Astrocyte (in vitro differentiated cells and primary cell): ENCODE results near the gene ZNF394. TPM values are rescaled to one million over a fixed set of nuclear protein-coding genes. Genes with fewer than 3 reads are reported as not detected.

Experiments used
- DNase-seq: peaks from one replicate; pipeline ENCODE4 v3.0.0-alpha.2; 2010; ENCODE audit warnings: low read depth
- FAIRE-seq: peaks from 2 replicates; lab custom pipeline; 2011; peaks lifted over from hg19 to GRCh38; lab: Jason Lieb, UNC
- H2AFZ ChIP-seq: 2 replicates; pipeline ENCODE4 v1.6.0; 2012; ENCODE audit warnings: low read depth, low read length, inconsistent platforms
- H3K27ac ChIP-seq: 2 replicates; pipeline ENCODE4 v1.5.1; 2011; ENCODE audit warnings: low read depth, low read length, inconsistent platforms
- H3K27me3 ChIP-seq: 2 replicates; pipeline ENCODE4 v1.6.0; 2011; ENCODE audit warnings: low read length, inconsistent platforms; ENCODE audit not compliant: insufficient read depth
- H3K36me3 ChIP-seq: 2 replicates; pipeline ENCODE4 v1.5.1; 2011; ENCODE audit warnings: low read length, inconsistent platforms; ENCODE audit not compliant: insufficient read depth
- H3K4me1 ChIP-seq: 2 replicates; pipeline ENCODE4 v1.5.1; 2011; ENCODE audit warnings: low read length, inconsistent platforms; ENCODE audit not compliant: insufficient read depth
- H3K4me2 ChIP-seq: 2 replicates; pipeline ENCODE4 v1.6.0; 2012; ENCODE audit warnings: low read length, inconsistent platforms
- H3K4me3 ChIP-seq: 2 replicates; pipeline ENCODE4 v1.5.1; 2011; ENCODE audit warnings: low read depth, mild to moderate bottlenecking, low read length, inconsistent platforms; ENCODE audit not compliant: insufficient read depth
- H3K79me2 ChIP-seq: 2 replicates; pipeline ENCODE4 v1.6.0; 2012; ENCODE audit warnings: mild to moderate bottlenecking, low read length, inconsistent platforms; ENCODE audit not compliant: insufficient read depth
- H3K9ac ChIP-seq: 2 replicates; pipeline ENCODE4 v1.6.0; 2012; ENCODE audit warnings: mild to moderate bottlenecking, low read length, inconsistent platforms
- H3K9me3 ChIP-seq: 2 replicates; pipeline ENCODE4 v1.5.1; 2012; ENCODE audit warnings: low read depth, mild to moderate bottlenecking, low read length, inconsistent platforms; ENCODE audit not compliant: insufficient read depth
- H4K20me1 ChIP-seq: 2 replicates; pipeline ENCODE4 v1.6.0; 2012; ENCODE audit warnings: low read length, inconsistent platforms; ENCODE audit not compliant: insufficient read depth
- H3K27ac Mint-ChIP-seq: one replicate; pipeline ENCODE4 v1.8.0; 2021; ENCODE audit warnings: mild to moderate bottlenecking, mixed read lengths; ENCODE audit not compliant: unreplicated experiment
- H3K27me3 Mint-ChIP-seq: one replicate; pipeline ENCODE4 v1.8.0; 2021; ENCODE audit warnings: low read depth, mixed read lengths; ENCODE audit not compliant: unreplicated experiment
- H3K36me3 Mint-ChIP-seq: one replicate; pipeline ENCODE4 v1.8.0; 2021; ENCODE audit warnings: low read depth, mixed read lengths; ENCODE audit not compliant: unreplicated experiment
- H3K4me1 Mint-ChIP-seq: one replicate; pipeline ENCODE4 v1.8.0; 2021; ENCODE audit warnings: low read depth, mixed read lengths; ENCODE audit not compliant: unreplicated experiment
- H3K4me3 Mint-ChIP-seq: one replicate; pipeline ENCODE4 v1.8.0; 2021; ENCODE audit warnings: mild to moderate bottlenecking, moderate library complexity, mixed read lengths; ENCODE audit not compliant: unreplicated experiment
- H3K9me3 Mint-ChIP-seq: one replicate; pipeline ENCODE4 v1.8.0; 2021; ENCODE audit warnings: mild to moderate bottlenecking, mixed read lengths; ENCODE audit not compliant: unreplicated experiment
- EZH2 ChIP-seq: IDR thresholded peaks from 2 replicates; pipeline ENCODE4 v1.6.1; 2012; ENCODE audit warnings: mild to moderate bottlenecking, low read length, inconsistent platforms; ENCODE audit not compliant: insufficient read depth
- total RNA-seq: library from RNA; stranded (reverse); gene quantifications from 2 replicates; pipeline ENCODE4 v1.2.1, GENCODE V29; 2021
- TF ChIP-seq, protein P1 (sequence below): IDR thresholded peaks from 2 replicates; pipeline ENCODE4 v1.5.1; 2011; ENCODE audit warnings: low read depth, mild to moderate bottlenecking, inconsistent platforms, low read length, moderate library complexity; ENCODE audit not compliant: insufficient read depth

ZNF394 gene
- total RNA-seq, 1 donor from 2014 or later: 25.7 TPM

DNA sequence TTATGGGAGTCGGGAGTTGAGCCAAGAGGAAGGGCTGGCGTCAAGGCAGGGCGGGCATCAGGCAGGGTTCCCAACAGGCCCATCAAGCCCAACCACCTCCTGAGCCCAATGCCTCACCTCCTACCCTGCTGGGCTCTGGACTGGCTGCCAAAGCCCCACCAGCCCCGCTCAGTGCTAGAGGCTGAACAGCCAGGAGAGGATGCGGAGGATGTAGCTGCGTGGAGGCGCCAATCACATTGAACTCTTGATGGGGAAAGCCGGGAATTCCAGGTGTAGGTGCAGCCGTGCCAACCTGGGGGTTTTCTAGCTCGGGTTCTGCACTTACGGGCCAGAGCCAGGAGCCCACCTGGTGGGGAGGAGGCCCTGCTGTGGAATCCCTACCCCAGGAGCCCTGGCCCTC is 47.0 kb downstream of the ZNF394 start:
- H3K36me3 Mint-ChIP-seq: peaks cover 33% of the 10 kb centered on the region

GRCh38 chr7:99452541-99452940 is 47.5 kb downstream of the ZNF394 start:
- Histone ChIP-seq H4K20me1 (peaks cover 52% of the 10 kb centered on the region), H3K27ac (no peak overlapping the region), H3K27me3 (no peaks in the 10 kb centered on the region), H3K36me3 (peaks cover 23% of the 10 kb centered on the region), H3K9ac (no peak overlapping the region), H3K79me2 (peaks cover 49% of the 10 kb centered on the region), H3K9me3 (no peaks in the 10 kb centered on the region), H2AFZ (no peak overlapping the region), H3K4me2 (no peak overlapping the region), H3K4me1 (no peaks in the 10 kb centered on the region), H3K4me3 (no peak overlapping the region)
- no peaks in the 10 kb centered on the region for H3K4me1 Mint-ChIP-seq
- H3K27ac Mint-ChIP-seq: no peak overlapping the region
- FAIRE-seq: no peak
- no peak for TF ChIP-seq EZH2
- TF ChIP-seq, protein P1, sequence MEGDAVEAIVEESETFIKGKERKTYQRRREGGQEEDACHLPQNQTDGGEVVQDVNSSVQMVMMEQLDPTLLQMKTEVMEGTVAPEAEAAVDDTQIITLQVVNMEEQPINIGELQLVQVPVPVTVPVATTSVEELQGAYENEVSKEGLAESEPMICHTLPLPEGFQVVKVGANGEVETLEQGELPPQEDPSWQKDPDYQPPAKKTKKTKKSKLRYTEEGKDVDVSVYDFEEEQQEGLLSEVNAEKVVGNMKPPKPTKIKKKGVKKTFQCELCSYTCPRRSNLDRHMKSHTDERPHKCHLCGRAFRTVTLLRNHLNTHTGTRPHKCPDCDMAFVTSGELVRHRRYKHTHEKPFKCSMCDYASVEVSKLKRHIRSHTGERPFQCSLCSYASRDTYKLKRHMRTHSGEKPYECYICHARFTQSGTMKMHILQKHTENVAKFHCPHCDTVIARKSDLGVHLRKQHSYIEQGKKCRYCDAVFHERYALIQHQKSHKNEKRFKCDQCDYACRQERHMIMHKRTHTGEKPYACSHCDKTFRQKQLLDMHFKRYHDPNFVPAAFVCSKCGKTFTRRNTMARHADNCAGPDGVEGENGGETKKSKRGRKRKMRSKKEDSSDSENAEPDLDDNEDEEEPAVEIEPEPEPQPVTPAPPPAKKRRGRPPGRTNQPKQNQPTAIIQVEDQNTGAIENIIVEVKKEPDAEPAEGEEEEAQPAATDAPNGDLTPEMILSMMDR: no peak
- H3K27me3 Mint-ChIP-seq: no peaks in the 10 kb centered on the region
- DNase-seq: no peak
- H3K9me3 Mint-ChIP-seq: no peaks in the 10 kb centered on the region
- H3K36me3 Mint-ChIP-seq: peaks cover 33% of the 10 kb centered on the region
- H3K4me3 Mint-ChIP-seq: no peak overlapping the region

More for the DNA sequence above, 47.0 kb downstream of the ZNF394 start:
- Histone ChIP-seq H3K36me3 (peaks cover 23% of the 10 kb centered on the region), H3K27ac (no peak overlapping the region), H3K4me2 (no peak overlapping the region), H2AFZ (no peak overlapping the region), H3K4me3 (no peak overlapping the region), H4K20me1 (peaks cover 57% of the 10 kb centered on the region), H3K27me3 (no peaks in the 10 kb centered on the region), H3K79me2 (peaks cover 54% of the 10 kb centered on the region), H3K9me3 (no peaks in the 10 kb centered on the region), H3K9ac (no peak overlapping the region), H3K4me1 (no peaks in the 10 kb centered on the region)
- H3K27me3 Mint-ChIP-seq: no peaks in the 10 kb centered on the region
- H3K9me3 Mint-ChIP-seq: no peaks in the 10 kb centered on the region
- no peak for TF ChIP-seq EZH2
- TF ChIP-seq, protein P1: no peak
- H3K4me1 Mint-ChIP-seq: peaks cover 2% of the 10 kb centered on the region
- no peak for FAIRE-seq
- peak overlapping the region; percentile 41 for H3K27ac Mint-ChIP-seq
- DNase-seq: no peak
- H3K4me3 Mint-ChIP-seq: no peak overlapping the region

DNA sequence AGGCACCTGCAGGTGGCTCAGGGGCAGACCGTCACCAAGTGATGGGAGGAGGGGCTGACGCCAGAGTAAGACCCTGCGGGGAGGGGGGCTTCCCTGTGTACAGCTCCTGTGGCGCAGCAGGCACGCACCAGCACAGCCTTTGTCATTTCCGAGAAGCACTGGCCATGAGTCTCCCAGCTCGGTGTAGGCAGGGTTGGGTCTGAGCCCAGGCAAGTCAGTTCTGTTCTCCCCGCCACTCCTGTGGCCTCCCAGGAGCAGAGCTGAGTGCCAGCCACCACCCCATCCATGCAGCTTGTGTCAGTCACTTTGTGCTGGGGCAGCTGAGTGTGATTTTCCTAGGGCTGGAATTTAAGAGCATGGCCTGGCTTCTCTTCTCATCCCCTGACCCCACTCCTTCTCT is 48.1 kb downstream of the ZNF394 start:
- no peak for FAIRE-seq
- H3K4me3 Mint-ChIP-seq: no peak overlapping the region
- Histone ChIP-seq H3K36me3 (peaks cover 23% of the 10 kb centered on the region), H3K9ac (no peak overlapping the region), H3K4me2 (no peak overlapping the region), H4K20me1 (peaks cover 46% of the 10 kb centered on the region), H3K79me2 (peaks cover 43% of the 10 kb centered on the region), H2AFZ (no peak overlapping the region), H3K27ac (no peak overlapping the region), H3K27me3 (no peaks in the 10 kb centered on the region), H3K9me3 (no peaks in the 10 kb centered on the region), H3K4me3 (no peak overlapping the region), H3K4me1 (no peaks in the 10 kb centered on the region)
- no peaks in the 10 kb centered on the region for H3K27me3 Mint-ChIP-seq
- no peak overlapping the region for H3K27ac Mint-ChIP-seq
- no peaks in the 10 kb centered on the region for H3K9me3 Mint-ChIP-seq
- DNase-seq: no peak
- peaks cover 29% of the 10 kb centered on the region for H3K36me3 Mint-ChIP-seq
- TF ChIP-seq, protein P1: no peak
- TF ChIP-seq EZH2: no peak
- H3K4me1 Mint-ChIP-seq: no peaks in the 10 kb centered on the region
